KMS-11 (cell line): ENCODE data around the gene C11orf68.

Source experiments
- H2AFZ ChIP-seq: fragments of 200-600 bp; sonication (generic); 2 replicates; pipeline ENCODE4 v1.6.1; 2016; ENCODE audit warnings: antibody characterized with exemption, mixed run types, low read depth
- H3K27ac ChIP-seq: fragments of 200-600 bp; sonication (generic); 2 replicates; pipeline ENCODE4 v1.6.1; 2016; ENCODE audit warnings: mild to moderate bottlenecking, mixed run types
- H3K27me3 ChIP-seq: fragments of 200-600 bp; sonication (generic); 2 replicates; pipeline ENCODE4 v1.6.1; 2017; ENCODE audit warnings: mild to moderate bottlenecking, low read depth, mixed run types, moderate library complexity; ENCODE audit not compliant: insufficient read depth
- H3K36me3 ChIP-seq: fragments of 200-600 bp; sonication (generic); 2 replicates; pipeline ENCODE4 v1.6.1; 2017; ENCODE audit warnings: mild to moderate bottlenecking, mixed run types; ENCODE audit not compliant: insufficient read depth
- H3K4me1 ChIP-seq: fragments of 200-600 bp; sonication (generic); 2 replicates; pipeline ENCODE4 v1.6.1; 2016; ENCODE audit warnings: mild to moderate bottlenecking, low read depth, mixed run types; ENCODE audit not compliant: poor library complexity, severe bottlenecking
- H3K4me2 ChIP-seq: fragments of 200-600 bp; sonication (generic); 2 replicates; pipeline ENCODE4 v1.7.0; 2016; ENCODE audit warnings: mild to moderate bottlenecking, mixed run types
- H3K4me3 ChIP-seq: fragments of 200-600 bp; sonication (generic); IDR thresholded peaks from 2 replicates; pipeline ENCODE4 v1.6.1; 2017; ENCODE audit warnings: low read depth, low read length, mixed read lengths; ENCODE audit not compliant: insufficient read depth
- H3K79me2 ChIP-seq: fragments of 200-600 bp; sonication (generic); 2 replicates; pipeline ENCODE4 v1.6.1; 2016; ENCODE audit warnings: low read depth, mixed run types; ENCODE audit not compliant: insufficient read depth
- H3K9ac ChIP-seq: fragments of 200-600 bp; sonication (generic); 2 replicates; pipeline ENCODE4 v1.6.1; 2016; ENCODE audit warnings: mild to moderate bottlenecking, mixed run types
- H4K20me1 ChIP-seq: fragments of 200-600 bp; sonication (generic); 2 replicates; pipeline ENCODE4 v1.6.1; 2016; ENCODE audit warnings: mild to moderate bottlenecking, mixed run types; ENCODE audit not compliant: insufficient read depth
- TF ChIP-seq, protein P1 (sequence below): fragments of 200-600 bp; sonication (generic); conservative IDR thresholded peaks from 2 replicates; pipeline ENCODE4 v1.6.1; 2017; ENCODE audit warnings: low read depth, mild to moderate bottlenecking, antibody characterized with exemption, low read length, moderate library complexity, mixed read lengths

C11orf68 gene

DNA sequence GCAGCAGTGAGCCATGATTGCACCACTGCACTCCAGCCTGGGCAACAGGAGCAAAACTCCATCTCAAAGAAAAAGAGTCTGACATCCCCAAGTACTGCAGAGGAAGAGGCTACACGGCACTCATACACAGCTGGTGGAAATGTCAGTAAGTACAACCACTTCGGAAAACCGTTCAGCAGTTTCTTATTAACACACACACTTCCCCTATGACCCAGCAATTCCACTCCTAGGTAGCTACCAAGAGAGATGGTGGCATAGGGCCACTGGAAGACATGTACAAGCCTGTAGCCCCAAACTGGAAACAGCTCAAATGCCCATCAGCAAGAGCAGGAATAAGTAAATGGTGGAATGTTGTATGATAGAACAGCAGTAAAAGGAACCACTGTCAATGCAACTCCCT lies 3.7 kb upstream of the C11orf68 start:
- Histone ChIP-seq H3K27ac (no peak overlapping the region), H4K20me1 (no peaks in the 10 kb centered on the region), H3K4me1 (peaks cover 26% of the 10 kb centered on the region), H3K9ac (no peak overlapping the region), H2AFZ (no peak overlapping the region), H3K4me3 (no peak overlapping the region), H3K4me2 (no peak overlapping the region), H3K27me3 (no peaks in the 10 kb centered on the region), H3K79me2 (peaks cover 10% of the 10 kb centered on the region; the same call in 1 of the 2 replicates), H3K36me3 (no peaks in the 10 kb centered on the region)
- TF ChIP-seq, protein P1, sequence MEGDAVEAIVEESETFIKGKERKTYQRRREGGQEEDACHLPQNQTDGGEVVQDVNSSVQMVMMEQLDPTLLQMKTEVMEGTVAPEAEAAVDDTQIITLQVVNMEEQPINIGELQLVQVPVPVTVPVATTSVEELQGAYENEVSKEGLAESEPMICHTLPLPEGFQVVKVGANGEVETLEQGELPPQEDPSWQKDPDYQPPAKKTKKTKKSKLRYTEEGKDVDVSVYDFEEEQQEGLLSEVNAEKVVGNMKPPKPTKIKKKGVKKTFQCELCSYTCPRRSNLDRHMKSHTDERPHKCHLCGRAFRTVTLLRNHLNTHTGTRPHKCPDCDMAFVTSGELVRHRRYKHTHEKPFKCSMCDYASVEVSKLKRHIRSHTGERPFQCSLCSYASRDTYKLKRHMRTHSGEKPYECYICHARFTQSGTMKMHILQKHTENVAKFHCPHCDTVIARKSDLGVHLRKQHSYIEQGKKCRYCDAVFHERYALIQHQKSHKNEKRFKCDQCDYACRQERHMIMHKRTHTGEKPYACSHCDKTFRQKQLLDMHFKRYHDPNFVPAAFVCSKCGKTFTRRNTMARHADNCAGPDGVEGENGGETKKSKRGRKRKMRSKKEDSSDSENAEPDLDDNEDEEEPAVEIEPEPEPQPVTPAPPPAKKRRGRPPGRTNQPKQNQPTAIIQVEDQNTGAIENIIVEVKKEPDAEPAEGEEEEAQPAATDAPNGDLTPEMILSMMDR = no peak

DNA sequence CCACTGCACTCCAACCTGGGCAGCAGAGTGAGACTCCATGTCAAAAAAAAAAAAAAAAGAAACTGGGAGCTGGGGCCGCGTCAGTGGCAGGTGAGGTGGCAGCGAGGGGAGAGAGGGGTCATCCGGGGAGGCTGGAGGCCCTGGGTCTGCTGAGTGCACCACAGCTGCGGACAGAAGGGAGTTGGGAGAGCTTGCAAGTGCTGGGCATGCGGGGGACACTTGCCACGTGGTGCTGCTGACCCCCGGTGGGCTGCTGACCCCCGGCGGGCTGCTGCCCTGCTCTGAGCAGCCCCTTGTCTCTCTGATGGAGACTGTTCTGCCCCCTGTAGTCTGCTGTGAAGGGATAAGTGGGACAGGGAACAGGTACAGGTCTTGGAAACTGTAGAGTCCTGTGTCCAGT lies 3.0 kb upstream of the C11orf68 start:
- H3K79me2 ChIP-seq = peaks cover 13% of the 10 kb centered on the region; the same call in 1 of the 2 replicates
- no peak overlapping the region for H2AFZ ChIP-seq
- TF ChIP-seq, protein P1 = no peak
- H3K4me3 ChIP-seq = no peak overlapping the region
- H3K27ac ChIP-seq = no peak overlapping the region
- H4K20me1 ChIP-seq = no peaks in the 10 kb centered on the region
- no peak overlapping the region for H3K9ac ChIP-seq
- no peaks in the 10 kb centered on the region for H3K27me3 ChIP-seq
- H3K4me1 ChIP-seq = peaks cover 22% of the 10 kb centered on the region
- H3K4me2 ChIP-seq = no peak overlapping the region
- H3K36me3 ChIP-seq = no peaks in the 10 kb centered on the region

DNA sequence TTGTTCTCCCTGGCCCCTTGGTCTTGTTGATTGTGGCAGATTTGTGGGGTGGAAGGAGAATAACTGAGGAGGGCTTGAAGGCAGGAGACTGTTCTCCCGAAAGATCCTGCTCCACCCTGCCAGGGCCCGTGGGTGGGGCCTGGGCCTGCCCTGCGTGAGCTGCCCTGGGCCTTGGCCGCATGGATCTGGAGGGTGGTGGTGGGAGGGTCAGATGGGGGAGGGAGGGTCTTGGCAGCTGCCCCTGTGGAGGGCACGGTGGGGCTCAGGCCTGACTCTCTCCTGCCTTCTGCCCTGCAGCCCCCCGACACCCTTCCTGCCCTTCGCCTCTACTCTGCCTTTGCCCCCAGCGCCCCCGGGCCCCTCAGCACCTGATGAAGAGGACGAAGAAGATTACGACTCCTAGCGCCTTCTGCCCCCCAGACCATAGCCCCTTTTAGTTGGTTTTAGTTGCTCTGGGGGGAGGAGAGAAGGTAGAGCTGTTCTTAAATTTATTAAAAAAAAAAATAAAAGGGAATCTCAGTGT lies 2.2 kb upstream of the C11orf68 start:
- TF ChIP-seq, protein P1 = no peak
- Histone ChIP-seq H3K4me2 (peak overlapping the region; percentile 96), H4K20me1 (no peaks in the 10 kb centered on the region), H3K79me2 (peaks cover 13% of the 10 kb centered on the region; the same call in 1 of the 2 replicates), H2AFZ (no peak overlapping the region), H3K4me3 (no peak overlapping the region), H3K4me1 (peaks cover 14% of the 10 kb centered on the region), H3K27ac (no peak overlapping the region), H3K27me3 (no peaks in the 10 kb centered on the region), H3K36me3 (no peaks in the 10 kb centered on the region), H3K9ac (no peak overlapping the region)

DNA sequence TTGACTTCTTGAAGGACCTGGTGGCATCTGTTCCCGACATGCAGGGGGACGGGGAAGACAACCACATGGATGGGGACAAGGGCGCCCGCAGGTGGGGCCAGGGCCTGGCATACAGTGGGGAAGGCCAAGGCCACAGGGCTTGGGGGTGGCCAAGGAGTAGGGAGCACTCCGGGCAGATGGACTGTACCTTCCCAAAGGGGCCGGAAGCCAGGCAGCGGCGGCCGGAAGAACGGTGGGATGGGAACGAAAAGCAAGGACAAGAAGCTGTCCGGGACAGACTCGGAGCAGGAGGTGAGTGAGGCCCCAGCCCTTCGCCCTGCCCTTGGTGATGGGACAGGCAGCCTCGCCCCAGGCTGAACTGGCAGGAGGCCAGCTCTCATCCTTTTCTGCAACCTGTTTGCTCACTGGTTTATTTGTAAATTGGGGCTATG lies 1.5 kb upstream of the C11orf68 start:
- no peak overlapping the region for H3K27ac ChIP-seq
- no peak overlapping the region for H2AFZ ChIP-seq
- H3K4me2 ChIP-seq = peak overlapping the region; percentile 96
- H3K4me1 ChIP-seq = peaks cover 14% of the 10 kb centered on the region
- peak overlapping the region; percentile 44; the same call in 1 of the 2 replicates for H3K9ac ChIP-seq
- no peaks in the 10 kb centered on the region for H3K27me3 ChIP-seq
- TF ChIP-seq, protein P1 = no peak
- no peak overlapping the region for H3K4me3 ChIP-seq
- H3K36me3 ChIP-seq = no peaks in the 10 kb centered on the region
- H3K79me2 ChIP-seq = peaks cover 13% of the 10 kb centered on the region; the same call in 1 of the 2 replicates
- no peaks in the 10 kb centered on the region for H4K20me1 ChIP-seq
